ENCODE data around the gene PFKM.

GRCh38 chr12:48125985-48126384 is 6.8 kb downstream of the PFKM start:
- no peak for TF ChIP-seq EZH2 (IDR thresholded peaks at IDR 0.05; ENCODE audit: insufficient read depth, poor library complexity, severe bottlenecking)
- no peak for TF ChIP-seq EZH2phosphoT487 (IDR thresholded peaks at IDR 0.05; ENCODE audit: insufficient read depth, low read depth)
